ENCODE data around the gene KSR2.

The KSR2 gene

DNA sequence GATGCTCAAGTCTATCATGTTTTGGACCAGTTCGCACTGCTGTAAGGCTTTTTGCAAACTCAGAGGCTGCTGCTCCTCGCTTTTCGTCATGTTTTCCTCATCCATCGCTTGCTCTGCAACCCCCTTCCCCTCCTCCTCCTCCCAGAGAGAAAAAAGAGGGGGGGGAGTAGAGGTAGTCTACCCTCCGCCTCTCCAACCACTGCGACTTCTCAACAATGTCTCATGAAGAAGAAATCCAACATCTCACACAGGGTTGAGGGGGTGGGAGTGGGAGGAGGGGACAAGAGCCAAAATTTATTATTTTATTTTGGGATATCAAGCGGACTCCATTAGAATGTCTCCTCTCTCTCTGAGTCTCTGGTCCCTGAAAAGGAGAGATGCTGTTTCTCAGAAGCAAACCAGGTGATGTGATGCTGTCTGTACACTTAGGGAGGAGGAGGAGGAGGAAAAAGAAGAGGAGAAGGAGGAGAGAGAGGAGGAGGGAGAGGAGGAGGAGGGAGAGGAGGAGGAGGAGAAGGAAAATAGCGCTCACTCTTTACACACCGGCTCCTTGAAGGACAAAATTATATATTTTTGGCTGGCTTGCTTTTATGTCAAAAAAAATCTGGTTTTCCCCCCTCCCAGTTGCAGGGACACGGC, 520 bp downstream of the KSR2 start:
- Histone ChIP-seq H3K9me3 (ENCODE audit: control insufficient read depth, low read length) (no peaks in the 10 kb centered on the region), H3K27me3 (ENCODE audit: control insufficient read depth, insufficient read depth, low read length, poor library complexity, severe bottlenecking) (peaks cover 43% of the 10 kb centered on the region), H3K4me1 (ENCODE audit: control insufficient read depth, insufficient read depth, low read length) (peaks cover 6% of the 10 kb centered on the region), H3K4me3 (ENCODE audit: insufficient read depth, low read depth, low read length) (peak overlapping the region; percentile 73), H3K36me3 (ENCODE audit: control insufficient read depth, insufficient read depth, low read length) (no peaks in the 10 kb centered on the region), H3K27ac (ENCODE audit: insufficient read depth, low read depth, low read length, poor library complexity, severe bottlenecking) (no peak overlapping the region)
- 3% methylated on average over 6 to 8 of the region's 10 CpGs for WGBS, 2 experiments

- Histone ChIP-seq H3K4me3 (ENCODE audit: insufficient read depth, low read depth, low read length) (peak overlapping the region; percentile 73), H3K36me3 (ENCODE audit: control insufficient read depth, insufficient read depth, low read length) (no peaks in the 10 kb centered on the region), H3K27me3 (ENCODE audit: control insufficient read depth, insufficient read depth, low read length, poor library complexity, severe bottlenecking) (peaks cover 43% of the 10 kb centered on the region), H3K4me1 (ENCODE audit: control insufficient read depth, insufficient read depth, low read length) (peaks cover 6% of the 10 kb centered on the region), H3K9me3 (ENCODE audit: control insufficient read depth, low read length) (no peaks in the 10 kb centered on the region), H3K27ac (ENCODE audit: insufficient read depth, low read depth, low read length, poor library complexity, severe bottlenecking) (no peak overlapping the region)
- 27 to 35% methylated on average over 10 to 12 of the region's 12 CpGs for WGBS, 2 experiments
These were observed 1.3 kb downstream of the KSR2 start for GRCh38 chr12:117967512-117967911.

- Histone ChIP-seq H3K4me3 (ENCODE audit: insufficient read depth, low read depth, low read length) (no peak overlapping the region), H3K27me3 (ENCODE audit: control insufficient read depth, insufficient read depth, low read length, poor library complexity, severe bottlenecking) (peaks cover 43% of the 10 kb centered on the region), H3K4me1 (ENCODE audit: control insufficient read depth, insufficient read depth, low read length) (peaks cover 6% of the 10 kb centered on the region), H3K9me3 (ENCODE audit: control insufficient read depth, low read length) (no peaks in the 10 kb centered on the region), H3K36me3 (ENCODE audit: control insufficient read depth, insufficient read depth, low read length) (no peaks in the 10 kb centered on the region), H3K27ac (ENCODE audit: insufficient read depth, low read depth, low read length, poor library complexity, severe bottlenecking) (no peak overlapping the region)
- WGBS, 2 experiments = 71 to 74% methylated on average over 3 to 4 of the region's 4 CpGs
These were observed 1.7 kb downstream of the KSR2 start for GRCh38 chr12:117967043-117967442.

GRCh38 chr12:117966511-117966910, 2.3 kb downstream of the KSR2 start:
- no peaks in the 10 kb centered on the region for H3K9me3 ChIP-seq (ENCODE audit: control insufficient read depth, low read length)
- peaks cover 6% of the 10 kb centered on the region for H3K4me1 ChIP-seq (ENCODE audit: control insufficient read depth, insufficient read depth, low read length)
- no peak overlapping the region for H3K4me3 ChIP-seq (ENCODE audit: insufficient read depth, low read depth, low read length)
- no peaks in the 10 kb centered on the region for H3K36me3 ChIP-seq (ENCODE audit: control insufficient read depth, insufficient read depth, low read length)
- 62 to 63% methylated on average over 9 of the region's 9 CpGs for whole genome bisulfite sequencing, 2 experiments
- no peak overlapping the region for H3K27ac ChIP-seq (ENCODE audit: insufficient read depth, low read depth, low read length, poor library complexity, severe bottlenecking)
- H3K27me3 ChIP-seq (ENCODE audit: control insufficient read depth, insufficient read depth, low read length, poor library complexity, severe bottlenecking) = peaks cover 43% of the 10 kb centered on the region

DNA sequence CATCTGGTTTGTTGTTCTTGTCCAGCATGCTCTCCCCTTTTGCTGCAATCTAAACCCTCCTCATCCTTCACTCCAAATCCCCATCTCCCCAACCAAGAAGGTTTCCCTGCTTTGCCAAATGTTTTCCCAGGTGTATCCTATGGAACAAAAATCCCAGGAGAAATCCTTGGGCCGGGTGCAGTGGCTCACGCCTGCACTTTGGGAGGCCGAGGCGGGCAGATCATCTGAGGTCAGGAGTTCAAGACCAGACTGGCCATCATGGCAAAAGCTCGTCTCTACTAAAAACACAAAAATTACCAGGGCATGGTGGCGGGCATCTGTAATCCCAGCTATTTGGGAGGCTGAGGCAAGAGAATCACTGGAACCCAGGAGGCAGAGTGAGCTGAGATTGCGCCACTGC, 5.0 kb downstream of the KSR2 start:
- 93% methylated on average over 7 of the region's 7 CpGs for WGBS, 2 experiments

GRCh38 chr12:117936722-117937484, 31.9 kb downstream of the KSR2 start:
- Histone ChIP-seq H3K4me1 (ENCODE audit: control insufficient read depth, insufficient read depth, low read length) (no peaks in the 10 kb centered on the region), H3K27ac (ENCODE audit: insufficient read depth, low read depth, low read length, poor library complexity, severe bottlenecking) (no peak overlapping the region), H3K36me3 (ENCODE audit: control insufficient read depth, insufficient read depth, low read length) (no peaks in the 10 kb centered on the region), H3K9me3 (ENCODE audit: control insufficient read depth, low read length) (no peaks in the 10 kb centered on the region), H3K27me3 (ENCODE audit: control insufficient read depth, insufficient read depth, low read length, poor library complexity, severe bottlenecking) (no peaks in the 10 kb centered on the region), H3K4me3 (ENCODE audit: insufficient read depth, low read depth, low read length) (no peak overlapping the region)
- WGBS, 2 experiments = 88 to 91% methylated on average over 5 to 6 of the region's 6 CpGs

More for the DNA sequence above, 5.0 kb downstream of the KSR2 start:
- Histone ChIP-seq H3K4me3 (ENCODE audit: insufficient read depth, low read depth, low read length) (no peak overlapping the region), H3K9me3 (ENCODE audit: control insufficient read depth, low read length) (no peaks in the 10 kb centered on the region), H3K27ac (ENCODE audit: insufficient read depth, low read depth, low read length, poor library complexity, severe bottlenecking) (no peak overlapping the region), H3K4me1 (ENCODE audit: control insufficient read depth, insufficient read depth, low read length) (peaks cover 6% of the 10 kb centered on the region), H3K27me3 (ENCODE audit: control insufficient read depth, insufficient read depth, low read length, poor library complexity, severe bottlenecking) (peaks cover 29% of the 10 kb centered on the region), H3K36me3 (ENCODE audit: control insufficient read depth, insufficient read depth, low read length) (no peaks in the 10 kb centered on the region)

DNA sequence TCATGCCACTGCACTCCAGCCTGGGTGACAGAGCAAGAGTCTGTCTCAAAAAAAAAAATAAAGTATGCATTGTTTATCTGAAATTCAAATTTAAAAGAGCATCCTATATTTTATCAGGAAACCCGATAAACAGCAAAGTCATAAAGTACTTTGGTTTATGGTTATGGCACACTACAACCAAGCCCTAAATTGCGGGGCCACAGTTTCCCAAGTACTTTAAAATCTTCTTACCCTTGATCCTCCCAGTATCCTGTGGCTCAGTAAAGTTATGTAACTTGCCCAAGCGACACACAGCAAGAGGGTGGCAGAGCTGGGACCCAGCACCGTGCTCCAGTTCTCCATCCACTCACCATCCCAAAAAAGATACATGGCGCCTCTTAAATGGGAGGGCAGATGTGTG, 35.2 kb downstream of the KSR2 start:
- no peaks in the 10 kb centered on the region for H3K9me3 ChIP-seq (ENCODE audit: control insufficient read depth, low read length)
- no peak overlapping the region for H3K27ac ChIP-seq (ENCODE audit: insufficient read depth, low read depth, low read length, poor library complexity, severe bottlenecking)
- no peaks in the 10 kb centered on the region for H3K4me1 ChIP-seq (ENCODE audit: control insufficient read depth, insufficient read depth, low read length)
- no peaks in the 10 kb centered on the region for H3K27me3 ChIP-seq (ENCODE audit: control insufficient read depth, insufficient read depth, low read length, poor library complexity, severe bottlenecking)
- no peaks in the 10 kb centered on the region for H3K36me3 ChIP-seq (ENCODE audit: control insufficient read depth, insufficient read depth, low read length)
- no peak overlapping the region for H3K4me3 ChIP-seq (ENCODE audit: insufficient read depth, low read depth, low read length)
- WGBS, 2 experiments = 89 to 94% methylated on average over 5 of the region's 5 CpGs

GRCh38 chr12:117926391-117926899, 42.3 kb downstream of the KSR2 start:
- WGBS, 2 experiments = 58 to 59% methylated on average over 4 of the region's 4 CpGs
- H3K27me3 ChIP-seq (ENCODE audit: control insufficient read depth, insufficient read depth, low read length, poor library complexity, severe bottlenecking) = no peaks in the 10 kb centered on the region

DNA sequence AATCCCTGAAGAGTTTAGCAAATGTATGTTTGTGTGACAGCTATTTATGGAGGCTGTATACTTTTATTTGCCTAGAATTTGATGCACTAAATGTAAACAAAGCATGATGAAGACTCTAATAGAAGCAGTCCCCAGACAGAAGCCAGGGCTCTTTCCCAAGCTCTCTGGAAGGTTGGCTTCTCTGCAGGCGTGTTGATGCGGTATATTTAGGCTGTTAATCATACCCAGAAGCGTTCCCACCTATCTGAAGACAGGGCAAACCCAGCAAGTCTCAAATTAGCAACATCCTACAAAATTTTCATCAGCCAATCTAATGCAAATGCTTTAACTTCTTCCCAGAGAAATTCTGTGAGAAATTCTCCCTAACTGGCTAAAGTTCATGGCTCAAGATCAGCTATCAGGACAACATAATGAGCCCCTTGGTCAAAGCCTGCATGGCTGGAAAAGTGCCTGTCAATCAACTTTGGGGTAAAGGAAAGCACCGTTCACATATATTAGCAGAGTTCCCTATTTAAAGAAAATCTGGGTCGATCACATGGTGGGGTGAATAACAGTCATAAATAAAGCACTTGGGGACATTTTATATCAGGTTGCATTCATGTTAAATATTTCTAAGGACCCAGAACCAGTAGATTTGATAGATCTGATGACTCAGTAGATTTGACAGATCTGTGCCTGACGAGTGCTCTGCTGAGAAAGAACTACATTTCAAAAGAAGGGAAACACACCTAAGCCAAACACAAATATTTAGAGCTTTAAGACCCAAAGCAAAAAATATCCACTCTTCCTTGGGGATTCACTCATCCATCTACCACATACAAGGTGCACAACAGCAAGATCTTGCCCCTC, 46.6 kb downstream of the KSR2 start:
- H3K27ac ChIP-seq (ENCODE audit: insufficient read depth, low read depth, low read length, poor library complexity, severe bottlenecking) = no peak overlapping the region
- H3K9me3 ChIP-seq (ENCODE audit: control insufficient read depth, low read length) = no peaks in the 10 kb centered on the region
- WGBS, 2 experiments = 91% methylated on average over 6 of the region's 6 CpGs
- no peaks in the 10 kb centered on the region for H3K36me3 ChIP-seq (ENCODE audit: control insufficient read depth, insufficient read depth, low read length)
- H3K27me3 ChIP-seq (ENCODE audit: control insufficient read depth, insufficient read depth, low read length, poor library complexity, severe bottlenecking) = no peaks in the 10 kb centered on the region
- H3K4me3 ChIP-seq (ENCODE audit: insufficient read depth, low read depth, low read length) = no peak overlapping the region
- H3K4me1 ChIP-seq (ENCODE audit: control insufficient read depth, insufficient read depth, low read length) = no peaks in the 10 kb centered on the region

More at GRCh38 chr12:117926391-117926899, 42.3 kb downstream of the KSR2 start:
- Histone ChIP-seq H3K4me1 (ENCODE audit: control insufficient read depth, insufficient read depth, low read length) (no peaks in the 10 kb centered on the region), H3K27ac (ENCODE audit: insufficient read depth, low read depth, low read length, poor library complexity, severe bottlenecking) (no peak overlapping the region), H3K9me3 (ENCODE audit: control insufficient read depth, low read length) (no peaks in the 10 kb centered on the region), H3K4me3 (ENCODE audit: insufficient read depth, low read depth, low read length) (no peak overlapping the region), H3K36me3 (ENCODE audit: control insufficient read depth, insufficient read depth, low read length) (no peaks in the 10 kb centered on the region)

GRCh38 chr12:117919479-117919878, 49.3 kb downstream of the KSR2 start:
- Histone ChIP-seq H3K27ac (ENCODE audit: insufficient read depth, low read depth, low read length, poor library complexity, severe bottlenecking) (no peak overlapping the region), H3K4me3 (ENCODE audit: insufficient read depth, low read depth, low read length) (no peak overlapping the region), H3K27me3 (ENCODE audit: control insufficient read depth, insufficient read depth, low read length, poor library complexity, severe bottlenecking) (no peaks in the 10 kb centered on the region), H3K4me1 (ENCODE audit: control insufficient read depth, insufficient read depth, low read length) (no peaks in the 10 kb centered on the region), H3K9me3 (ENCODE audit: control insufficient read depth, low read length) (no peaks in the 10 kb centered on the region), H3K36me3 (ENCODE audit: control insufficient read depth, insufficient read depth, low read length) (no peaks in the 10 kb centered on the region)
- WGBS, 2 experiments = 84 to 89% methylated on average over 2 of the region's 2 CpGs

Data from ectodermal cell (in vitro differentiated cells).